SK-N-MC (cell line): ENCODE results near the gene BARX1.

Source experiments
- EZH2 ChIP-seq: fragments of 200-600 bp; sonication (generic); IDR thresholded peaks from one replicate; pipeline ENCODE4 v1.6.1; 2017; ENCODE audit warnings: antibody characterized with exemption
- POLR2AphosphoS5 ChIP-seq: IDR thresholded peaks from 2 replicates; pipeline ENCODE4 v1.6.1; 2012; ENCODE audit warnings: mild to moderate bottlenecking, low read depth, low read length, borderline replicate concordance

DNA sequence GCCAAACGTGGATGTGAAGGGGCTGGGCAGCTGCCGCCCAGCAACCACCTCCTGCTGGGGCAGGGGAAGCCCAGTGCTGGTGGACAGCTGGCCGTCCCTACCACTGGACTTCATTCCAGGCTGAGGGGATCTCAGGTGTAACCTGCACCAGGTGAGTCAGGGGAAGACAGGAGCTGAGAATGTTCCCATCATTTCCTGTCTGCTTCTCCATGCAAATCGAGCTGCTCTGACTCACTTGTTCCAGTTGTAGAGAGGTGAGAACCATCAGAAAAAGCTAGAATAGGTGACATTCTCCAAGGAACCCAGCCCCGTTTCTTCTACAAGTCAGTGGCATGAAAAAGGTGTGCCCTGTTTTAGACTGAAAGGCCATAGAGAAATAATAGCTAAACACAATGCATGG, 21.8 kb upstream of the BARX1 start:
- TF ChIP-seq EZH2: no peak
- no peak for TF ChIP-seq POLR2AphosphoS5
